ENCODE measurements around the gene FIGN.

GRCh38 chr2:163692081-163692480, 43.7 kb downstream of the FIGN start:
- TF ChIP-seq POLR2A (IDR thresholded peaks at IDR 0.05) (no peak), CTCF (IDR thresholded peaks at IDR 0.05 in 4 of 5, conservative IDR thresholded peaks at IDR 0.05 in 1 of 5) (no peak)

Data from gastrocnemius medialis (tissue), 4 donors.